Measurements from ENCODE around the gene HECTD1.

GRCh38 chr14:31069343-31069742 lies 138.2 kb downstream of the HECTD1 start:
- TF ChIP-seq EZH2 (IDR thresholded peaks at IDR 0.05) (no peak), ZBTB33 (IDR thresholded peaks at IDR 0.05; ENCODE audit: extremely low read depth, insufficient replicate concordance, low read length) (no peak), POLR2A (IDR thresholded peaks at IDR 0.05; ENCODE audit: borderline replicate concordance, extremely low read depth, insufficient read depth, insufficient read length) (no peak), TCF7L2 (IDR thresholded peaks at IDR 0.05; ENCODE audit: borderline replicate concordance, extremely low read depth, insufficient read depth, insufficient read length) (no peak), CTCF (IDR thresholded peaks at IDR 0.05 in 2 of 3, conservative IDR thresholded peaks at IDR 0.05 in 1 of 3; ENCODE audit: borderline replicate concordance in 1 of 3, insufficient read depth in 1 of 3, low read depth in 2 of 3, low read length in 2 of 3) (no peak), EZH2phosphoT487 (IDR thresholded peaks at IDR 0.05; ENCODE audit: borderline replicate concordance) (no peak)
- TF ChIP-seq, protein P1, sequence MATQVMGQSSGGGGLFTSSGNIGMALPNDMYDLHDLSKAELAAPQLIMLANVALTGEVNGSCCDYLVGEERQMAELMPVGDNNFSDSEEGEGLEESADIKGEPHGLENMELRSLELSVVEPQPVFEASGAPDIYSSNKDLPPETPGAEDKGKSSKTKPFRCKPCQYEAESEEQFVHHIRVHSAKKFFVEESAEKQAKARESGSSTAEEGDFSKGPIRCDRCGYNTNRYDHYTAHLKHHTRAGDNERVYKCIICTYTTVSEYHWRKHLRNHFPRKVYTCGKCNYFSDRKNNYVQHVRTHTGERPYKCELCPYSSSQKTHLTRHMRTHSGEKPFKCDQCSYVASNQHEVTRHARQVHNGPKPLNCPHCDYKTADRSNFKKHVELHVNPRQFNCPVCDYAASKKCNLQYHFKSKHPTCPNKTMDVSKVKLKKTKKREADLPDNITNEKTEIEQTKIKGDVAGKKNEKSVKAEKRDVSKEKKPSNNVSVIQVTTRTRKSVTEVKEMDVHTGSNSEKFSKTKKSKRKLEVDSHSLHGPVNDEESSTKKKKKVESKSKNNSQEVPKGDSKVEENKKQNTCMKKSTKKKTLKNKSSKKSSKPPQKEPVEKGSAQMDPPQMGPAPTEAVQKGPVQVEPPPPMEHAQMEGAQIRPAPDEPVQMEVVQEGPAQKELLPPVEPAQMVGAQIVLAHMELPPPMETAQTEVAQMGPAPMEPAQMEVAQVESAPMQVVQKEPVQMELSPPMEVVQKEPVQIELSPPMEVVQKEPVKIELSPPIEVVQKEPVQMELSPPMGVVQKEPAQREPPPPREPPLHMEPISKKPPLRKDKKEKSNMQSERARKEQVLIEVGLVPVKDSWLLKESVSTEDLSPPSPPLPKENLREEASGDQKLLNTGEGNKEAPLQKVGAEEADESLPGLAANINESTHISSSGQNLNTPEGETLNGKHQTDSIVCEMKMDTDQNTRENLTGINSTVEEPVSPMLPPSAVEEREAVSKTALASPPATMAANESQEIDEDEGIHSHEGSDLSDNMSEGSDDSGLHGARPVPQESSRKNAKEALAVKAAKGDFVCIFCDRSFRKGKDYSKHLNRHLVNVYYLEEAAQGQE (IDR thresholded peaks at IDR 0.05; ENCODE audit: low read depth) = no peak

Measured in HCT116 (cell line).